GM19193 (cell line): ENCODE data around the gene PPP2R5A.

Experiments used
- POLR2A ChIP-seq: IDR thresholded peaks from 4 replicates; pipeline ENCODE4 v1.6.1; 2011; ENCODE audit not compliant: insufficient read depth, insufficient read length; ENCODE audit errors: extremely low read depth

The PPP2R5A gene

DNA sequence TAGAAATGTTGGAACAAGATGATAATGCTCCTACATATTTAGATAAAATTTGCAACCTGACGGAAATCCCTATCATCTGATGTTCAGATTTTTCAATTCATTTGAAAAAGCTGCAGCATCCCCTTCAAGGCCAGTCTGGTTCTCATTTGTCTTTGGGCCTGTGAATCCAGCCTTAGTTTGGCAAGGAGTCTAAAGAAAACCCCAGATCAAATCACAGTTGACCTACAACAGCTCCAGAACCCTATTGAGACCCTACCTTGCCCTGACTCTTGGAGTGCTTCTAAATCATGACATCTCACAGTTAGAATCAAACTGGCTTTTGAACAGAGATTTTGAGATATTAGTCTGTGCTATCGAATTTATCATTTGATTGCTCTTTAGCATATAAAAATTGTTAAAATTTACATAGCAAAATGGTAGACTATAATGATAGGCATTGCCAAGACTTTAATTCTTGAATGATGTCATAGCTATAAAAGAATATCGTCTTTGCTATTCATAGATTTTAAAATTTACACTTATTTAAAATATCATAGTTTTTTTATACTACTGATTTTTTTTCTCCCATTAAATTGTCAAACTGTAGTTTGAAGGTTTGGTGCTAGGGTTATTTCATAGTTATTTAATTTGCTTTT lies 2.2 kb downstream of the PPP2R5A start:
- TF ChIP-seq POLR2A: no peak

DNA sequence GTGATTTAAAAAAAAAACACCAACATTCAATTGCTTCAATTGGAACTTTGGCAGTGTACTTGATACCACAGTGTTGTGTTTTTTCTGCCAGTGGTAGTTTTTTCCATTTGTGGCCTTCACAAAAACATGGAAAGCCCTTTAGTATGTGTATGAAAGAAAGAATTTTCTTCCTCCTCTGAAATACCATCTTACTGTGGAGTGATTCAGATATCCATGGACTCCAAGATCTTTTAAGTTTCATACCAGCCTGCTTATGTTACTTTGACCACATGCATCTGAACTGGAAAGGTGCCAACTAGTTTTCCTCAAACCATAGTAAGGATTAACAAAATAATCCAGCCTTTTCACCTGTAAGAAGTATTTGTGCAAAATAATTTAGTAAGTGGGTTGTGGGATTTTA lies 3.4 kb downstream of the PPP2R5A start:
- no peak for TF ChIP-seq POLR2A

- no peak for TF ChIP-seq POLR2A
Measured at GRCh38 chr1:212289262-212290077, 4.3 kb downstream of the PPP2R5A start.

DNA sequence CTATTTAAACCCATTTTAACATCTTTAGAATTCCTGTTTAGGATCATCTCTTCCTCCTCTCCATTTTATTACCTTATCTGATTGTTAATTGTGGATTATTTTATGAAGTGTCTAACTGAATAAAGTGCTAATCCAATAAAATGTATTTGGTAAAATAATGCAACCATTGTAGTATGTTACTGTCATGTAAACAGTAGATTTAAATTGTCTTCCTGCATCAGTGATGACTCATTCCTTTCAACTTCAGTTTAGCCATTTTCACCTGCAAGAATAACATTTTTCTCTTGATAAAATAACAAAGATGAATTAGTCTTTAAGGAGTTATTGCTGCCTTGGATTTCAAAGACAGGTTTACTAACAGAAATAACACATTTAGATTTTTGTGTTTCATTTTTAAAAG lies 5.4 kb downstream of the PPP2R5A start:
- TF ChIP-seq POLR2A: no peak

- no peak for TF ChIP-seq POLR2A
Measured at GRCh38 chr1:212291505-212292134, 6.4 kb downstream of the PPP2R5A start.

- no peak for TF ChIP-seq POLR2A
Measured at GRCh38 chr1:212292250-212293105, 7.3 kb downstream of the PPP2R5A start.

GRCh38 chr1:212293579-212293978 lies 8.4 kb downstream of the PPP2R5A start:
- TF ChIP-seq POLR2A: no peak

GRCh38 chr1:212294983-212295382 lies 9.8 kb downstream of the PPP2R5A start:
- no peak for TF ChIP-seq POLR2A

DNA sequence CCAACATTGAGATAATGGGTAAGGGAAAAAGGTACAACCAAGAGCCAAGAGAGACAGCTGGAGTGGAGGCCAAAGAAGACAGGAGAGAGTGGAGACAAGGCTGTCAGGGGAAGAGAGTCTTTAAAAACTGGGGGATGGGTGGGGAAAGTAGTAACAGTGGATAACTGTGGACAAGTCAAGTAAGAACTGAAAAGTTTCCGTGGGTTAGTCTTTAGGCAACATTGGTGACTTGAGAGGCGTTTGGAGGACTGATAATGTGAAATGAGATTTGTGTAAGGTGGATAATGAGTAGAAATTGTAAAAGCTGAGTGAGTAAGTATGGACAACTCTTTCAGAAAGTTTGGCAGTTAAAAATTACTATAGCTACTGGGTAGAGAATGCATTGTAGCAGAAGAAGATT lies 10.4 kb downstream of the PPP2R5A start:
- no peak for TF ChIP-seq POLR2A

GRCh38 chr1:212297338-212297737 lies 12.1 kb downstream of the PPP2R5A start:
- TF ChIP-seq POLR2A: no peak

DNA sequence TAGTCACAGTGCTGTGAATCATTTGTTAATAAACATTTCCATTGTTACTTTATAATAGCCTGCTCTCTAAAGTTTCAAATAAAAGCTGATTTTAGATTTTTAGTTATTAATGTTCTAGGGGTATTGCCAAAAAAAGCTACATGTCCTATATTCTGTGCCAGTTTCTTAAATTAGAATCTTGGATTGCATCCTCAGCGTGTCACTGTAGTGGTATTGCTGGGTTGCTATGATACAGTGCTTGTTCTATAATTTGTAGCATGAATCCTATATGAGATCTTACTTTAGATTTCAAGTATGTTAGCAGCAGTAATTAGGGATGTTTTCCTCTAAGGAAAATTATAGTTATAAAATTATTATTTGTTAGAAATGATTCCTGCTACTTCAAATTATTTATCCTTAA lies 16.4 kb downstream of the PPP2R5A start:
- no peak for TF ChIP-seq POLR2A

GRCh38 chr1:212302745-212303383 lies 17.7 kb downstream of the PPP2R5A start:
- TF ChIP-seq POLR2A: no peak

- no peak for TF ChIP-seq POLR2A
Measured at GRCh38 chr1:212305342-212305741, 20.1 kb downstream of the PPP2R5A start.

DNA sequence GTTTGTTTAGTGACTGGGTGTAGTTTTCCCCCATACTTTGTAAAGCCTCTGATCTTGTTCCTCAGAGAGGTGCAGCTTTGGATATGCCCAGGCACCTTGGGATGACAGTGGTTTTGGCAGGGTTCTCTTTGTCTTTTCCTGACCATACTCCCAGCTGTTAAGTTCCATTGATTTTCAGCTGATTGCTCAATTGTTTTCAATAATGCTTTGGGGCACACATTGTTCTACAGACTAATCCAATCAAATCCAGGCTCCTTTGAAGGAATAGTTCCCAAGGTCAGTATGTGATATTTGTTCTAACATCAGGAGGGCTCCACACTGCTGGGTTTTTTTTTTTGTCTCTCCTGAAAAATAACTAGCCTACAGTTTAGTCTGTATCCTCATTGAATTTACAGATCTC lies 24.8 kb downstream of the PPP2R5A start:
- TF ChIP-seq POLR2A: no peak

DNA sequence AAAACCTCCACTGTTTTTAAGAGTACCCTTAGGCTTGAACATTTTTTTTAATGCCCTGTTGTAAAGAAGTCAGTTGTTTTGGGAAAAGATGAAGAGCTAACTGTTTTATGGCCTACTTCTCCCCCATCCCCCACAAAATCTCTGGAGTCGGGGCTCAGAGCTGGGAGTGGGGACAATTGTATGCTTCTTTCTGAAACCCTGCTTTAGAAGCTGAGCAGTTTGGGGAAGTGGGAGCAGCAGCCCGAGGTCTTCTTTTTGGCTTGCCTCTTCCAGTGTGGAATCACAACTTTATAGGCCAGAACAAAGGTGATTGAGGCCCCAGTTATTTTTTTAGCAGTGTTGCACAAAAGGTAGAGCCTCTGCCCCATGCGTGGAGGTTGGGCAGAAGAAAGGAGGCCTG lies 25.2 kb downstream of the PPP2R5A start:
- TF ChIP-seq POLR2A: no peak

DNA sequence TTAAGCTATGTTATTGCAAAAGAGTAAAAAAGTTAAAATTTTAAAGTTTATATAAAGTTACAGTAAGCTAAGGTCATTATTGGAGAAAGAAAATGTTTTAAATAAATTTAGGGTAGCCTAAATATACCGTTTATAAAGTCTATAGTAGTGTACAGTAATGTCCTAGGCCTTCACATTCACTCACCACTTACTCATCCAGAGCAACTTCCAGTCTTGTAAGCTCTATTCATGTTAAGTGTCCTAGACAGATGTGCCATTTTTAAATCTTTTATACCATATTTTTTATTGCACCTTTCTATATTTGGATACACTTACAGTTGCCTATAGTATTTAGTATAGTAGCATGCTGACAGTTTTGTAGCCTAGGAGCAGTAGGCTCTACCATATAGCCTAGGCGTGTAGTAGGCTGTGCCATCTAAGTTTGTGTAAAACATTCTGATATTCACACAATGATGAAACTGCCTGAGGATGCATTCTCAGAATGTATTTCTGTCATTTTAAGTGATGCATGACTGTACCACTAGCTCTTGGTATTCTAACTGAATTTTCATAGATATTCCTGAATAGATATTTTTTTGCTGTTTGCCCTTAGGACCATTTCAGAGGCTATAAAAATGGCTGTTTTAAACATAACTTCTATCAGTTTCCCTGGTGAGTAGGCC lies 26.8 kb downstream of the PPP2R5A start:
- no peak for TF ChIP-seq POLR2A
